HCT116 (cell line): ENCODE measurements around the gene COL9A3. TPM values are rescaled to one million over a fixed set of nuclear protein-coding genes. Genes with fewer than 3 reads are reported as not detected.

ENCODE experiments used
- ATAC-seq: fragments of 200-7000 bp; cut with Tn5 transposase; 2 replicates; pipeline ENCODE4 v1.9.1; 2020; ENCODE audit warnings: mild to moderate bottlenecking, moderate library complexity
- BruUV-seq: library from RNA; stranded (reverse); fragments of 400-500 nt; replicated peaks from 2 replicates; lab custom pipeline; 2021; lab: Mats Ljungman, UMichigan
- CTCF ChIA-PET: fragments of 300-600 bp; sonication (Branson Sonifier 250); formaldehyde crosslinking; loops from one replicate; lab custom pipeline; 2021; ENCODE audit warnings: antibody characterized with exemption; lab: Charles Lee
- POLR2A ChIA-PET: fragments of 300-600, 350-600 bp; sonication (Branson Sonifier 250); formaldehyde crosslinking; loops from one replicate; lab custom pipeline; 2021; ENCODE audit warnings: antibody characterized with exemption; lab: Charles Lee
- RAD21 ChIA-PET, 2 experiments: fragments of 300-600 bp; sonication (Branson Sonifier 250); formaldehyde crosslinking; loops; one replicate each; lab custom pipeline; 2023; ENCODE audit warnings: low total read pairs in 2 of 2; ENCODE audit not compliant: uncharacterized antibody in 2 of 2, unreplicated experiment in 2 of 2, low non-redundant PET in 1 of 2; lab: Charles Lee
- DNase-seq: peaks from one replicate; pipeline ENCODE4 v3.0.0-alpha.2; 2010; ENCODE audit warnings: low read depth, low spot score
- H2AFZ ChIP-seq: fragments of 200-600 bp; shearing (Covaris generic), sonication (generic); 2 replicates; pipeline ENCODE4 v1.6.1; 2017; ENCODE audit warnings: low read depth, mixed run types, mixed read lengths, antibody characterized with exemption, low read length; ENCODE audit not compliant: poor library complexity, severe bottlenecking
- H3K27ac ChIP-seq: 2 replicates; pipeline ENCODE4 v1.5.1; 2012; ENCODE audit warnings: low read depth, low read length
- H3K27me3 ChIP-seq: fragments of 200-600 bp; sonication (generic); 2 replicates; pipeline ENCODE4 v1.6.1; 2016; ENCODE audit warnings: mixed run types, low read length, mixed read lengths; ENCODE audit not compliant: insufficient read depth
- H3K36me3 ChIP-seq, 2 experiments: fragments of 200-500 bp in 1 of 2; fragments of 200-600 bp in 1 of 2; sonication (Bioruptor generic) in 1 of 2; sonication (generic) in 1 of 2; 2 replicates each; pipeline versions ENCODE4 v1.5.1 to v1.6.1; 2014 to 2016; ENCODE audit warnings: low read length in 2 of 2, inconsistent platforms in 1 of 2, mixed read lengths in 1 of 2, mixed run types in 1 of 2; ENCODE audit not compliant: insufficient read depth in 2 of 2, control insufficient read depth in 1 of 2
- H3K4me1 ChIP-seq, 2 experiments: fragments of 200-600 bp in 1 of 2; sonication (generic) in 1 of 2; 2 replicates each; pipeline versions ENCODE4 v1.5.1 to v1.6.1; 2012 to 2017; ENCODE audit warnings: low read length in 2 of 2, inconsistent platforms in 1 of 2, mild to moderate bottlenecking in 1 of 2, mixed read lengths in 1 of 2, mixed run types in 1 of 2, moderate library complexity in 1 of 2; ENCODE audit not compliant: insufficient read depth in 2 of 2, control insufficient read depth in 1 of 2
- H3K4me2 ChIP-seq: fragments of 200-600 bp; sonication (generic); 2 replicates; pipeline ENCODE4 v1.6.1; 2017; ENCODE audit warnings: mixed run types, low read length, mixed read lengths
- H3K4me3 ChIP-seq, 2 experiments: fragments of 200-600 bp in 1 of 2; sonication (generic) in 1 of 2; replicated peaks in 1 of 2; 2 replicates each; pipeline ENCODE4 v1.5.1; 2011 to 2016; ENCODE audit warnings: low read length in 2 of 2, control low read depth in 1 of 2, low read depth in 1 of 2, mild to moderate bottlenecking in 1 of 2, mixed read lengths in 1 of 2, mixed run types in 1 of 2
- H3K79me2 ChIP-seq: fragments of 200-600 bp; sonication (generic); 2 replicates; pipeline ENCODE4 v1.6.1; 2017; ENCODE audit warnings: mild to moderate bottlenecking, mixed run types, low read length, moderate library complexity, mixed read lengths; ENCODE audit not compliant: insufficient read depth
- H3K9ac ChIP-seq: fragments of 200-600 bp; sonication (generic); 2 replicates; pipeline ENCODE4 v1.6.1; 2016; ENCODE audit warnings: low read length, mixed read lengths
- H3K9me2 ChIP-seq: fragments of 200-600 bp; sonication (generic), shearing (Covaris generic); 2 replicates; pipeline ENCODE4 v1.6.1; 2017; ENCODE audit warnings: mixed run types, mild to moderate bottlenecking, moderate library complexity; ENCODE audit not compliant: insufficient read depth
- H3K9me3 ChIP-seq, 2 experiments: fragments of 200-500 bp in 1 of 2; fragments of 200-600 bp in 1 of 2; sonication (Bioruptor generic) in 1 of 2; sonication (generic) in 1 of 2; 2 replicates each; pipeline ENCODE4 v1.6.1; 2014 to 2017; ENCODE audit warnings: low read length in 2 of 2, mixed read lengths in 2 of 2, inconsistent platforms in 1 of 2, low read depth in 1 of 2, mild to moderate bottlenecking in 1 of 2, mixed run types in 1 of 2, moderate library complexity in 1 of 2; ENCODE audit not compliant: control insufficient read depth in 1 of 2, insufficient read depth in 1 of 2
- H4K20me1 ChIP-seq: fragments of 200-600 bp; sonication (generic), shearing (Covaris generic); 2 replicates; pipeline ENCODE4 v1.6.1; 2017; ENCODE audit warnings: mixed run types, mild to moderate bottlenecking, moderate library complexity; ENCODE audit not compliant: insufficient read depth
- CBX3 ChIP-seq: IDR thresholded peaks from 2 replicates; pipeline ENCODE4 v1.6.1; 2012; ENCODE audit warnings: low read depth
- CEBPB ChIP-seq: IDR thresholded peaks from 2 replicates; pipeline ENCODE4 v1.6.1; 2012; ENCODE audit warnings: low read depth
- CTCF ChIP-seq, 3 experiments: fragments of 200-600 bp in 1 of 3; sonication (generic) in 1 of 3; IDR thresholded peaks in 2 of 3; conservative IDR thresholded peaks in 1 of 3; 2 replicates each; pipeline ENCODE4 v1.5.1; 2012 to 2017; ENCODE audit warnings: low read depth in 2 of 3, low read length in 2 of 3, antibody characterized with exemption in 1 of 3, borderline replicate concordance in 1 of 3, control low read depth in 1 of 3, mild to moderate bottlenecking in 1 of 3, mixed read lengths in 1 of 3, mixed run types in 1 of 3, moderate library complexity in 1 of 3; ENCODE audit not compliant: insufficient read depth in 1 of 3
- FOSL1 ChIP-seq: IDR thresholded peaks from 2 replicates; pipeline ENCODE4 v1.6.1; 2012; ENCODE audit warnings: low read depth
- MAX ChIP-seq: IDR thresholded peaks from 2 replicates; pipeline ENCODE4 v1.6.1; 2012
- POLR2A ChIP-seq: IDR thresholded peaks from 2 replicates; pipeline ENCODE4 v1.7.0; 2011; ENCODE audit warnings: borderline replicate concordance; ENCODE audit not compliant: insufficient read depth, insufficient read length; ENCODE audit errors: extremely low read depth
- SP1 ChIP-seq: IDR thresholded peaks from 2 replicates; pipeline ENCODE4 v1.6.1; 2012; ENCODE audit warnings: low read depth
- SRF ChIP-seq: IDR thresholded peaks from 2 replicates; pipeline ENCODE4 v1.6.1; 2012; ENCODE audit warnings: low read depth
- YY1 ChIP-seq: IDR thresholded peaks from 2 replicates; pipeline ENCODE4 v1.6.1; 2011; ENCODE audit warnings: low read length, low read depth, moderate library complexity, mild to moderate bottlenecking; ENCODE audit not compliant: insufficient replicate concordance; ENCODE audit errors: extremely low read depth
- ZFX ChIP-seq: fragments of 450-650 bp; IDR thresholded peaks from 2 replicates; pipeline ENCODE4 v1.6.1; 2017
- ZNF274 ChIP-seq: fragments of 200-500 bp; sonication (Bioruptor generic); IDR thresholded peaks from 2 replicates; pipeline ENCODE4 v1.6.1; 2014; ENCODE audit warnings: mild to moderate bottlenecking, low read depth, low read length, inconsistent platforms
- intact Hi-C: fragments of 100-400 bp; cut with micrococcal nuclease; formaldehyde crosslinking; loops from 2 replicates; pipeline ENCODE4 v1.10.0; 2022
- total RNA-seq: library from RNA; stranded (reverse); gene quantifications from one replicate; pipeline ENCODE4 v1.2.1, GENCODE V29; 2021; ENCODE audit not compliant: unreplicated experiment
- TF ChIP-seq, protein P1 (sequence below): IDR thresholded peaks from 2 replicates; pipeline ENCODE4 v1.6.1; 2012

The COL9A3 gene
- total RNA-seq, 1 experiment from 2014 or later, result 29.7 TPM

DNA sequence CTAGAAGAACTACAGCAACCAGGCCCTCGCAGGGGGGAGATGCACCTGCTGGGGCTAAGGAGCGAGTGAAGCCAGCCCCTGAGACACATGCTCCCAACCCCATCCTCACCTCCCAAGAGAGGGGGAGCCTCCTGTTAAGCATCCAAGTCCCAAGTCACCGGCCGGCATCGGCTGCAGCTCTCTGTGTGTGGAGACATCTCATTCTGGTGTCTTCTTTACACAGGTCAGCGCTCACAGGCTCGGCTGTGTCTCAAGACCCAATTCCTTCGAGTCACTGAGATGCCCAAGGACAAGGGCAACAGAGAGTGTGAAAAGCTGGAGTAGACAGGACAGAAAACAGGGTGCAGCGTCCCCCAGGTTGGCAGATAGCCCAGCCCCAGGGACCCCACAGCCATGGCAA is 41.6 kb upstream of the COL9A3 start:
- no peaks in the 10 kb centered on the region for H3K9me3 ChIP-seq
- peaks cover 6% of the 10 kb centered on the region; the same call in 1 of the 2 replicates for H3K79me2 ChIP-seq
- H3K4me2 ChIP-seq, result peak overlapping the region; percentile 100
- TF ChIP-seq CBX3 (no peak), ZFX (no peak), FOSL1 (no peak), POLR2A (no peak), ZNF274 (no peak), MAX (no peak), SRF (no peak), CEBPB (no peak), YY1 (no peak), CTCF (IDR thresholded peaks at IDR 0.05 in 2 of 3, conservative IDR thresholded peaks at IDR 0.05 in 1 of 3; ENCODE audit: borderline replicate concordance in 1 of 3, insufficient read depth in 1 of 3, low read depth in 2 of 3, low read length in 2 of 3) (no peak), SP1 (no peak)
- TF ChIP-seq, protein P1, sequence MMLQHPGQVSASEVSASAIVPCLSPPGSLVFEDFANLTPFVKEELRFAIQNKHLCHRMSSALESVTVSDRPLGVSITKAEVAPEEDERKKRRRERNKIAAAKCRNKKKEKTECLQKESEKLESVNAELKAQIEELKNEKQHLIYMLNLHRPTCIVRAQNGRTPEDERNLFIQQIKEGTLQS, result no peak
- no peak for ATAC-seq
- no peaks in the 10 kb centered on the region for H3K27me3 ChIP-seq
- H4K20me1 ChIP-seq, result no peaks in the 10 kb centered on the region
- RAD21 ChIA-PET, result no interaction called here
- CTCF ChIA-PET, result no interaction called here
- no peak overlapping the region for H2AFZ ChIP-seq
- POLR2A ChIA-PET, result no interaction called here
- no TSS peak for BruUV-seq
- intact Hi-C loops, result no loop called here
- no peak for DNase-seq
- no peak overlapping the region for H3K9ac ChIP-seq
- peak overlapping the region; percentile 53 to 84; a peak in 2 of 4 replicates for H3K4me3 ChIP-seq
- peak overlapping the region; percentile 84; the same call in 1 of the 2 replicates for H3K27ac ChIP-seq
- no peaks in the 10 kb centered on the region for H3K9me2 ChIP-seq
- H3K36me3 ChIP-seq, result no peaks in the 10 kb centered on the region
- H3K4me1 ChIP-seq, result peaks cover 13 to 44% of the 10 kb centered on the region in 2 experiments; a peak in 3 of 4 replicates
